K562 (cell line): ENCODE measurements around the gene CEMIP.

Source experiments
- FOXO4 ChIP-seq: fragments of 450-650 bp; formaldehyde crosslinking; IDR thresholded peaks from 2 replicates; pipeline ENCODE4 v1.4.0; 2020; ENCODE audit warnings: mild to moderate bottlenecking, moderate library complexity
- MYC ChIP-seq, 2 experiments: fragments of 250-450 bp in 1 of 2; sonication (Bioruptor Pico) in 1 of 2; IDR thresholded peaks; 2 replicates each; pipeline versions ENCODE4 v1.5.1 to v1.6.1; 2012 to 2021; ENCODE audit warnings: low read depth in 2 of 2, borderline replicate concordance in 1 of 2, improper control_type of control experiment in 1 of 2, low read length in 1 of 2, mild to moderate bottlenecking in 1 of 2, moderate library complexity in 1 of 2
- PCBP1 ChIP-seq: fragments of 200-400 bp; formaldehyde crosslinking; IDR thresholded peaks from 2 replicates; pipeline ENCODE4 v1.6.1; 2018; ENCODE audit warnings: mild to moderate bottlenecking, low read depth, low read length; ENCODE audit not compliant: poor library complexity, severe bottlenecking
- ZNF740 ChIP-seq, 3 experiments: fragments of 200-800 bp in 1 of 3; sonication (Bioruptor generic) in 1 of 3; sonication (generic) in 1 of 3; formaldehyde crosslinking in 1 of 3; IDR thresholded peaks; 2 replicates each; pipeline versions ENCODE4 v1.6.1 to v1.8.0; 2016 to 2022; ENCODE audit warnings: mild to moderate bottlenecking in 2 of 3, missing compliant biosample characterization in 2 of 3, missing genetic modification characterization in 2 of 3, missing genetic modification reagents in 1 of 3

- TF ChIP-seq MYC (IDR thresholded peaks at IDR 0.05; ENCODE audit: low read depth, low read length) (no peak), MYC (CRISPR knock-in tag; IDR thresholded peaks at IDR 0.05; ENCODE audit: borderline replicate concordance, low read depth) (no peak), FOXO4 (no peak), PCBP1 (no peak), ZNF740 (CRISPR knock-in tag; IDR thresholded peaks at IDR 0.05) (no peak), ZNF740 (tag; IDR thresholded peaks at IDR 0.05) (no peak)
These were observed 193.1 kb downstream of the CEMIP start for GRCh38 chr15:80972276-80972675.
